Spinal cord (tissue), 10 donors: Measurements from ENCODE around the gene TNFRSF14. TPM values are rescaled to one million over a fixed set of nuclear protein-coding genes. Genes with fewer than 3 reads are reported as not detected.

Experiments used
- DNase-seq, 6 donors: peaks; one replicate each; pipeline versions ENCODE4 v3.0.0 to v3.0.0-alpha.2; 2013 to 2015; ENCODE audit warnings: low spot score in 6 of 6, low read depth in 4 of 6
- H3K27ac ChIP-seq: one replicate; pipeline ENCODE4 v1.5.1; 2013; ENCODE audit warnings: low read depth, low read length, control low read depth
- H3K27me3 ChIP-seq: one replicate; pipeline ENCODE4 v1.6.1; 2013; ENCODE audit warnings: low read length; ENCODE audit not compliant: control insufficient read depth, insufficient read depth
- H3K36me3 ChIP-seq: one replicate; pipeline ENCODE4 v1.6.1; 2013; ENCODE audit warnings: low read length; ENCODE audit not compliant: control insufficient read depth, insufficient read depth
- H3K4me1 ChIP-seq: one replicate; pipeline ENCODE4 v1.6.1; 2013; ENCODE audit warnings: low read length; ENCODE audit not compliant: control insufficient read depth, insufficient read depth
- H3K4me3 ChIP-seq: one replicate; pipeline ENCODE4 v1.5.1; 2013; ENCODE audit warnings: low read depth, low read length, control low read depth
- H3K9me3 ChIP-seq: one replicate; pipeline ENCODE4 v1.6.1; 2013; ENCODE audit warnings: low read length; ENCODE audit not compliant: control insufficient read depth, insufficient read depth
- WGBS: methylation state at CpG from one replicate; pipeline ENCODE4 v1.1.5; 2013; ENCODE audit warnings: missing lambda C conversion rate; ENCODE audit not compliant: insufficient coverage; 5-methylcytosine and 5-hydroxymethylcytosine counted together
- polyA plus RNA-seq, 2 donors: library from polyadenylated mRNA; unstranded; fragments of 120-200 nt; gene quantifications; one replicate each; pipeline ENCODE4 v1.2.1, GENCODE V29; 2013; ENCODE audit not compliant: insufficient read length in 2 of 2
- total RNA-seq, 2 donors: library from RNA; depleted of rRNA in 1 of 2; stranded (reverse); fragments of 120-200 nt in 1 of 2; fragments of >200 nt in 1 of 2; gene quantifications; one replicate each; pipeline versions ENCODE4 v1.2.3 to v1.2.4, GENCODE V29; 2013 to 2014
- donor health status: healthy.

The TNFRSF14 gene
- total and polyA plus RNA-seq, 4 donors = 7.2 to 20.4 (median 12.3) TPM

- WGBS = 96% methylated on average over 8 of the region's 12 CpGs
- H3K27ac ChIP-seq = no peak overlapping the region
- peaks cover 39% of the 10 kb centered on the region for H3K4me1 ChIP-seq
- no peak overlapping the region for H3K4me3 ChIP-seq
- no peak for DNase-seq
- peaks cover 21% of the 10 kb centered on the region for H3K36me3 ChIP-seq
- H3K9me3 ChIP-seq = no peaks in the 10 kb centered on the region
- no peaks in the 10 kb centered on the region for H3K27me3 ChIP-seq
These were observed 2.2 kb downstream of the TNFRSF14 start for GRCh38 chr1:2558420-2558819.

GRCh38 chr1:2558861-2559260, 2.7 kb downstream of the TNFRSF14 start:
- H3K36me3 ChIP-seq = peaks cover 21% of the 10 kb centered on the region
- 91% methylated on average over 6 of the region's 6 CpGs for WGBS
- peaks cover 39% of the 10 kb centered on the region for H3K4me1 ChIP-seq
- no peak overlapping the region for H3K27ac ChIP-seq
- no peak for DNase-seq
- no peak overlapping the region for H3K4me3 ChIP-seq
- H3K9me3 ChIP-seq = no peaks in the 10 kb centered on the region
- H3K27me3 ChIP-seq = no peaks in the 10 kb centered on the region

GRCh38 chr1:2559509-2560298, 3.5 kb downstream of the TNFRSF14 start:
- H3K4me3 ChIP-seq = no peak overlapping the region
- H3K36me3 ChIP-seq = peaks cover 21% of the 10 kb centered on the region
- peaks cover 32% of the 10 kb centered on the region for H3K4me1 ChIP-seq
- H3K27me3 ChIP-seq = no peaks in the 10 kb centered on the region
- WGBS = 67% methylated on average over 27 of the region's 35 CpGs
- H3K27ac ChIP-seq = no peak overlapping the region
- no peak for DNase-seq
- H3K9me3 ChIP-seq = no peaks in the 10 kb centered on the region

GRCh38 chr1:2560299-2561073, 4.3 kb downstream of the TNFRSF14 start:
- 87% methylated on average over 15 of the region's 15 CpGs for WGBS

DNA sequence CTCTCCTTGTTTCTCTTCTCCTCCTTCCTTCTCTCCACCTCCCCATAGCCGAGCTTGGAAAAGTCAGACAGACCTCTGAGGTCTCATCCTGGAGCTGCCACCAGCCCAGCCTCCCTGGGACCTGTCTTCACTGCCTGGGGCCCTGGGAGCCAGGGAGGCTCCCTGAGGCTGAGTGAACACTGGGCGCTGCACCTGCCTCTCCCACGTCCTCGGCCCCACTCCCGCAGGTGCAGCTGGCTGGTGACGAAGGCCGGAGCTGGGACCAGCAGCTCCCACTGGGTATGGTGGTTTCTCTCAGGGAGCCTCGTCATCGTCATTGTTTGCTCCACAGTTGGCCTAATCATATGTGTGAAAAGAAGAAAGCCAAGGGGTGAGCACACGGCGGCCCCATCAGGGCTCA, 5.3 kb downstream of the TNFRSF14 start:
- Histone ChIP-seq H3K36me3 (peaks cover 21% of the 10 kb centered on the region), H3K4me1 (peaks cover 15% of the 10 kb centered on the region), H3K4me3 (no peak overlapping the region), H3K27me3 (no peaks in the 10 kb centered on the region), H3K9me3 (no peaks in the 10 kb centered on the region), H3K27ac (no peak overlapping the region)
- 85% methylated on average over 10 of the region's 11 CpGs for whole genome bisulfite sequencing
- DNase-seq = no peak

More at GRCh38 chr1:2560299-2561073, 4.3 kb downstream of the TNFRSF14 start:
- Histone ChIP-seq H3K4me1 (peaks cover 25% of the 10 kb centered on the region), H3K9me3 (no peaks in the 10 kb centered on the region), H3K36me3 (peaks cover 21% of the 10 kb centered on the region), H3K27ac (no peak overlapping the region), H3K27me3 (no peaks in the 10 kb centered on the region), H3K4me3 (no peak overlapping the region)
- no peak for DNase-seq

DNA sequence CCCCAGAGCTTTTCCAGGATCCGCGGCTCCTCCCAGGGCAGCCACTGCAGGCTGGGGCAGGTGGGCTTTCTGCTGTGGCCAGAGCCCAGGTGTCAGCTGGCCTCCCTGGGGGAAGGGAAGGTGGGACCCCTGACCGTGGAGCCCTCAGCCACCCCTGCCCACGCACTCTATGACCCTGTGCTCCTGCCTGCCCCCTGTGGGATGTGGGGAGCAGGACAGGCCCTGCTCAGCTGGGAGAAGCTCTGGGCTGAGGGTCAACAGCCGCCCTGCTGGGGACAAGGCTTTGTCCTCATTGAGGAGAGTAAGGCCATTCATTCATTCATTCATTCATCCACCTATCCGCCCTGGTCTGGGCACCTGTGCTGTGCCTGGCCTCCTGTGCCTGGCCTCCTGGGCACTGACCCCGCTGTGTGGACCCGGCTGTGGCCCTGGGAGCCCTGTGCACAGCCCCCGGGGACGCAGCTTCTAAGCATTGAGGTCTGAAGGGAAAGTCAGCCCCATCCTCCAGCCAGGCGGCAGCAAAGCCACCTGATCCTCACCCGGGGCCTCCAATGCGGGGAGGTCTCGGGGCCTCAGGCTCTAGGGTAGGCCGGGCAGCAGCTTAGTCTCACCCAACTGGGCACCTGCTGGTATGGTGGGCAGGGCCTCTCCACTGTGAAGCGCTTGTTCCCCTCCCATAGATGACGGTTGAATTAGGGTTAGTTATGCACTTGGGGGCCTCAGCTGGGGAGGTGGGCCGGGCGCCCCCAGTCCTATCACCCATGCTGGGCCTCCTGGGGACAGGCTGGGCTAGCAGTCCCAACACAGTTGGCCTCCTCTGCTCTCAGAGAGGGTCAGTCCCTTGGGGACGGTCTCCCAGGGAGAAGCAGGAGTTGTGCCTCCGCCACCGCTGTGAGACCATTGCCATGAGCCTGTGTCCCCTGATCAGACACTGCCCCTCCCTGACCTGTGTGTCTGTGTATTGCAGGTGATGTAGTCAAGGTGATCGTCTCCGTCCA, 6.0 kb downstream of the TNFRSF14 start:
- no peak for DNase-seq
- H3K27me3 ChIP-seq = no peaks in the 10 kb centered on the region
- 94% methylated on average over 20 of the region's 24 CpGs for WGBS
- H3K27ac ChIP-seq = no peak overlapping the region
- H3K4me3 ChIP-seq = no peak overlapping the region
- H3K4me1 ChIP-seq = peaks cover 8% of the 10 kb centered on the region
- peaks cover 21% of the 10 kb centered on the region for H3K36me3 ChIP-seq
- no peaks in the 10 kb centered on the region for H3K9me3 ChIP-seq

- WGBS = 68% methylated on average over 8 of the region's 18 CpGs
- peaks cover 17% of the 10 kb centered on the region for H3K36me3 ChIP-seq
These were observed 7.0 kb downstream of the TNFRSF14 start for GRCh38 chr1:2563205-2563604.

DNA sequence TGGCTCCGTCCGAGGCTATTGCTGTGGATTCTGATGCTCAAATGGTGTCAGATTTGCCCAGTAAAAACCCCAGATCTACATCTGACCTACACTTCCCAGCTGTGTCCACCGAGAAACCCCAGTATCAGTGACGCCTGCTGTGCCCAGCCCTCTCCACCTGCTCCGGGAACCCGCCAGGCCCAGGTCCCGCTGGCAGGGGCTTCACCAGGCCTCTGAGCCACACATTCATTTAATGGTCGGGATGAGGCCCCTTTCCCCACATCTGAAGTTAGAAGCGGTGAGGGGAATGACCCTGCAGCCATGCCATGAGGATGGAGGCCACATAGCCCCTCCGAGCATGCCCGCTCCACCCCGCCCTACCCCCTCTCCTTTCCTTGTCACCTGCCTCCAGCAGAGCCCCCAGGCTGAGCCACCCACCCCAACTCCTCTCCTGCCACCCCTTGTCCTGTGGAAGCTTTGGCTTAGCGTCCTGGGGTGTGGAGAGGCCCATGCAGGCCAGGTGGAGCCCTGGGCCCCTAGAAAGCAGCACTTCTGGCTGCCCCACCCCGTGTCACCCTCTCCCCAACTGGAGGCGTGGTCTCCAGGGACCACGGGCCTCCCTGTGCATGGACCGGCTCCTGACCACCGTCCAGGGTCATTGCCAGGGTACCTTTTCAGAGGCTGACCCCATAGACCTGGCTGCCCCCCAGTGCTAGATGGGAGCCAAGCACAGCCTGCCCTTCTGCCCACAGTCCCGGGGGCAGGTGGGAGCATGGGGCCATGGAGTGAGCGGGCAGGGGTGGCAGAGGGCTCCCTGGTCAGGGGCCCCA, 8.0 kb downstream of the TNFRSF14 start:
- peaks cover 14% of the 10 kb centered on the region for H3K36me3 ChIP-seq
- H3K4me3 ChIP-seq = no peak overlapping the region
- no peaks in the 10 kb centered on the region for H3K27me3 ChIP-seq
- WGBS = 85% methylated on average over 16 of the region's 20 CpGs
- no peaks in the 10 kb centered on the region for H3K9me3 ChIP-seq
- peaks cover 5% of the 10 kb centered on the region for H3K4me1 ChIP-seq
- no peak for DNase-seq
- H3K27ac ChIP-seq = no peak overlapping the region

More at GRCh38 chr1:2563205-2563604, 7.0 kb downstream of the TNFRSF14 start:
- Histone ChIP-seq H3K4me1 (peaks cover 5% of the 10 kb centered on the region), H3K27ac (no peak overlapping the region), H3K27me3 (no peaks in the 10 kb centered on the region), H3K4me3 (no peak overlapping the region), H3K9me3 (no peaks in the 10 kb centered on the region)
- DNase-seq = no peak
